Nucleus accumbens (tissue), 56 donors: Measurements from ENCODE around the gene HSDL2.
A peak's percentile ranks its signal among the peaks of the same experiment; 100 is the strongest.
"Not testable (repeated sequence)": the region's sequence is repeated elsewhere in the genome, so short reads cannot be mapped to it uniquely, and the experiment has no call there.

Experiments
- DNase-seq, 56 donors: peaks; one replicate each; lab custom pipeline; 2025; lab: John Stamatoyannopoulos, UW

The HSDL2 gene

DNA sequence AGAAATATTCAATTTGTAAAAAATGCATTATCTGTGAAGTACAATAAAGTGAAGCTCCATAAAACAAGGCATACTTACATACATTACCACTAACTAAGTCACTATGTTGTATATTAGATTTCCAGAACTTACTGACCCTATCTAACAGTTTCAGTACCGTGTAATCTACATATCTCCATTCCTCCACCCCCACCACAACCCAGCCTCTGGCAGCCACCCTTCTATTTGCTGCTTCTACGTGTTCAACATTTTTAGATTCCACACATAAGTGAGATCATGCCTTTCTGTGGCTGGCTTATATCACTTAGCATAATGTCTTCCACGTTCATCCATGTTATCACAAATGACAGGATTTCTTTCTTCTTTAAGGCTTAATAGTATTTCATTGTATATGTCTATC, 15.1 kb upstream of the HSDL2 start:
- no peak for DNase-seq

DNA sequence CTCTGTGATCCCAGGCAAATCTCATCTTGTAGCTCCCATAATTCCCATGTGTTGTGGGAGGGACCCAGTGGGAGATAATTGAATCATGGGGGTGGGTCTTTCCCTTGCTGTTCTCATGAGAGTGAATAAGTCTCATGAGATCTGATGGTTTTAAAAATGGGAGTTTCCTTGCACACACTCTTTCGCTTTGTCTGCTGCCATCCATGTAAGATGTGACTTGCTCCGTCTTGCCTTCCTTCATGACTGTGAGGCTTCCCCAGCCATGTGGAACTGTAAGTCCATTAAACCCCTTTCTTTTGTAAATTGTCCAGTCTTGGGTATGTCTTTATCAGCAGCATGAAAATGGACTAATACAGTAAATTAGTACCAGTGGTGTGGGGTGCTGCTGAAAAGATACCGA, 14.7 kb upstream of the HSDL2 start:
- not testable (repeated sequence) for DNase-seq

- no peak for DNase-seq
Measured at GRCh38 chr9:112366591-112366990, 13.3 kb upstream of the HSDL2 start.

GRCh38 chr9:112367465-112367864, 12.4 kb upstream of the HSDL2 start:
- DNase-seq: no peak

GRCh38 chr9:112369817-112370216, 10.1 kb upstream of the HSDL2 start:
- no peak for DNase-seq

DNA sequence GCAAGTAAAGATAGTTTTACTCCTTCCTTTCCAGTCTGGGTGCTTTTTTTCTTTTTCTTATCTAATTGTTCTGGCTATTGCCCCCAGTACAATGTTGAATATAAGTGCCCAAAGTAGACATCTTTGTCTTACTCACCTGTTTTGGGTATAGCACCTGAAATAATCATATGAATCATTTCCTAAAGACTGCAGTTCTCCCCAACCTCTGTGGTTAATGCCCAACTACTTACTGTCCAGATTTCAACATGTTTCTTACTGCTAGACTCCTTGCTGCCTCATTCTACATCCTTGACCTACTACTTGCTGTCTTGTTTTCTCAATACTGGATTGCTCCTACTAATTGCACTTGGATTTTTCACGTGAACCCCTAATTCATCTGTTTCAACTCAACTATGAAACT, 8.8 kb upstream of the HSDL2 start:
- DNase-seq: no peak

DNA sequence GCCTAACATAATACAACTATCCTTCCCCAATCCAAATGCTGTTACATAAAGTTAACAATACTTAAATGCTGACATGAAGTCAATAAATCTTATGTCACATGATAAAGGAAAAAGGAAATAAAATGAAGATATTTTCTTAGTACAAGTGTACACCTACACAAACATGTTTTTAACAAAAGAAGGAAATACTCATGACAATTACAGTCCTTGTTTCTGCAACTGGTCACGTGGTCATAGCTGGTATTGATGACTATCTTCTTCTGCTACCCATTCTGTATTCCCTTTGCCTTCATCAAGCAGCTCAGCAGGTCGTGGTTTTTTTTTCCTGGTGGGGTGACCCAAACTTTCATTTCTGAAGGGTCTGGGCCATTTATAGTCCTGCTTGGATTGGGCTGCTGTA, 6.2 kb upstream of the HSDL2 start:
- DNase-seq: not testable (repeated sequence)

GRCh38 chr9:112374232-112374631, 5.7 kb upstream of the HSDL2 start:
- DNase-seq: not testable (repeated sequence)

DNA sequence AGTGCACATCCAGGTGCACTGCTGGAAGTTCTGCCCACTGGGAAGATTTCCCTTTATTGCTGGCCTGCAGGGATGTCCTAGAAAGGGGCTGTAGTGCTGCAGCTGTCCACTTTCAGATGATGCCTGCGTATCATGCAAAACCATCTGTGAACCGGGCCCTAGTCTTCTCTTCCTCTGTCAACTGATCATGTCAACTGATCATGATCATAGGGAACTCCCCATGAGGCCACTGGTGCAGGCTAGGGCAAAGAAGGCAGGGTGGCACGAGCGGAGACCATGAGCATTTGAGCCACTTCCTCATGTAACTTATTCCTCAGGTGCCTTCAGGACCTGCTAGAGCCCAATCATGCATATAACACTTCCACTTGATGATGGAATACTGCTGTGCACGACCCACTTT, 4.5 kb upstream of the HSDL2 start:
- DNase-seq: no peak

DNA sequence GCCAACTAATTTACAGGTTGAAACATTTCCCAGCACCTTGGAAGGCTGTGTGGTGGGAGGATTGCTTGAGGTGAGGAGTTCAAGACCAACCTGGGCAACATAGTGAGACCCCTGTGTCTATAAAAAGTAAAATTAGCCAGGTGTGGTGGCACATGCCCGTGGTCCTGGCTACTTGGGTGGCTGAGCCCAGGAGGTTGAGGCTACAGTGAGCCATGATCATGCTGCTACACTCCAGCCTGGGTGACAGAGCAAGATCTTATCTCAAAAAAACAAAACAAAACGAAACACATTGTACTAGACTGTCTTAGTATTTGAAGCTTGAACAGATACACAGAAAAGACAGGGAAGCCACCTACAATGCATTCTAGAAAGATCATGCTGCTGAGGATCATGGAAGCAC, 2.8 kb upstream of the HSDL2 start:
- DNase-seq: no peak

DNA sequence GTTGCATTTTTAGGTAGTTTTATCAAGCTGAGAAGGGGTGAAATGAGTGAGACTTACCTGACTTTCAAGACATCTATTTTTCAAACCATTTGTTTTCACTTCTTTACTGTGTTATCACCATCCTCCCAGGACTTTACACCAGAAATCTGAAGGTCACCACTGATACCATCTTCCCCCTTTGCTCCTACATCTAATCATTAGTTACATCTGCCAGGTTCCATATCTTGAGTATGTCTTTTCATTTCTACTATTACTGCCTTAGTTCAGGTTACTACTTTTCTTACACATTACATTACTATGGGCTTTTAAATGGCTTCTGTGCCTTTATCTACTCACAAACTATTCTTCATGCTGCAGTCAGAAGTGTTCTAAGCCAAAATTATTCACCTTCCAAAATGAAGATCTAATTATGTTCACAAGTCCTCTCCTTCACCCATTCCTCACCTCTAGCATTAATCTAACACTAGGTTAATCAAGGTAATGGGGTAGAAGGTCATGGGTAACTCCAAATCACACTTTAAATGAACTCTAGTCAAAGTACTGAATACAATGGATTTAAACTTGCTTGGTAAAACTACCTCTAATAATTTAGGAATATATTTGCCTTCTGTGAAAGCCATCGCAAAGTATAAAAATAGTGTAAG, 2.1 kb upstream of the HSDL2 start:
- no peak for DNase-seq

GRCh38 chr9:112378328-112379176, 1.4 kb upstream of the HSDL2 start:
- peak in 3 of 56 donors; percentile 2 to 12 (median 5) for DNase-seq

GRCh38 chr9:112379177-112380101, 469 bp upstream of the HSDL2 start:
- DNase-seq: peak; percentile 47 to 99 (median 97)

- peak in 1 of 56 donors; percentile 0 for DNase-seq
Measured at GRCh38 chr9:112380825-112381221, 915 bp downstream of the HSDL2 start.

DNA sequence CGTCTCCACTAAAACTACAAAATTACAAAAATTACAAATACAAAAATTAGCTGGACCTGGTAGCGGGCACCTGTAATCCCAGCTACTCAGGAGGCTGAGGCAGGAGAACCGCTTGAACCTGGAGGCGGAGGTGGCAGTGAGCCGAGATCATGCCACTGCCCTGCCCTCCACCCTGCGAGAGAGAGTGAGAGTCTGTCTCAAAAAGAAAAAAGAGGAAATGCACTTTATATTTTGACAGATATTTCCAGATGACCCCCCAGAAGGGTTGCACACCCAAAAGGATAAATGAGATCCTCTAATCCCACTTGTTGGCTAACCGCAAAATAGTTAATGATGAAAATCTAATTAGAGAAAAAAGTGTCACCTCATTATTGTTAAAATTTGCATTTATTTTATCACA, 2.2 kb downstream of the HSDL2 start:
- DNase-seq: no peak

- DNase-seq: no peak
Measured at GRCh38 chr9:112382501-112383364, 2.8 kb downstream of the HSDL2 start.

GRCh38 chr9:112384219-112384618, 4.3 kb downstream of the HSDL2 start:
- DNase-seq: no peak

- no peak for DNase-seq
Measured at GRCh38 chr9:112384690-112385089, 4.8 kb downstream of the HSDL2 start.

DNA sequence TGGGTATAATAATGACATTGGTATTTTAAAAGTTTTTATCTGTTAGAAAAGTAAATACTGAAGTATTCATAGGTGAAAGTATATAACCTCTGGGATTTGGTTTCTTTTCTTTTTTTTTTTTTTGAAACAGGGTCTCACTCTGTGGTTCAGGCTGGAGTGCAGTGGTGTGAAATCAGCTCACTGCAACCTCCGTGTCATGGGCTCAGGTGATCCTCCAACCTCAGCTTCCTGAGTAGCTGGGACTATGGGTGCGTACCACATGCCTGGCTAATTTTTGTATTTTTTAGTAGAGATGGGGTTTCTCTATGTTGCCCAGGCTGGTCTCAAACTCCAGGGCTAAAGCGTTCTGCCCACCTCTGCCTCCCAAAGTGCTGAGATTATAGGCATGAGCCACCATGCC, 7.2 kb downstream of the HSDL2 start:
- no peak for DNase-seq

- not testable (repeated sequence) for DNase-seq
Measured at GRCh38 chr9:112389897-112390296, 10.0 kb downstream of the HSDL2 start.
